IPS-NIHi7 (cell line): ENCODE data around the gene TMEM165.

Source experiments
- DNase-seq: peaks from one replicate; pipeline ENCODE4 v3.0.0; 2012; ENCODE audit warnings: mixed read lengths; ENCODE audit errors: extremely low spot score

Gene TMEM165

DNA sequence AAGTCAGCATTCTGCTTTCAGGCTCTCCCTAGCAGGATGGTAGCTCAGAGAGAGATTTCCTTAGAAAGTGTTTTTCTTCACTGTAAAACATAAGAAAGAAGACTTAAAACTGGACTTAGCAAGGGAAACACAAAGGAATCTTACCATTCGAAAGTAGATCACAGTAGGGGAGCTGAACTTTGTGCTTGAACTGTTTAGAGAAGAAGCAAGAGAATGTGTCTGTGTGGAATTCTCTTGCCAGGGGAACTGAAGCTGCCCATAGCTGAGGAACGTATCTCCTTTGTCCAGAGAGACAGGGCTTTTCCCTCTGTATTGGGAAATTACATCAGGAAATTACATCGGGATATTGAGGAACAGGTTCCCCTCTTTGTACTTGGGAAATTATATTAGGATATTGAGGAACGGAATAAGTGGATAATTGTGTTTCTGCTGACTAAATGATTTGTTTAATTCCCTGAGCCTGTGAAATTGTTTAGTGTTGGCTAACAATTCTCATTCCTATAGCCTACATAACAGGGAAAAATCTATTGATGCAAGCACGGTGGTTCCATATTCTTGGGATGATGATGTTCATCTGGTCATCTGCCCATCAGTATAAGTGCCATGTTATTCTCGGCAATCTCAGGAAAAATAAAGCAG is 28.6 kb upstream of the TMEM165 start:
- no peak for DNase-seq

DNA sequence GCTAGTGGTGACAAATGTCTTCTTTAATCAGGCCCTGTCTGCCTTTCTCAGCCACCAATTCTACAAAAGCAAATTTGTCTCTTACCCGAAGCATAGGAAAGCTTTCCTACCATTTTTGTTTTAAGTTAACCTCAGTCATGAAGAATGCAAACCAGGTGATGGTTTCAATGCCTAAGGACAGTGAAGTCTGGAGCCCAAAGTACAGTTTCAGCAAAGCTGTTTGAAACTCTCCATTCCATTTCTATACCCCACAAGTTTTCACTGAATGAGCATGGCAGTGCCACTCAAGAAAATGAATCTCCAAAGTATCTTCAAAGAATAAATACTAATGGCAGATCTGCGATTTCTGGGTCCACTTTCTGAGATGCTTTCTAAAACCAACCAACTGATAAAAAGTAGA is 25.8 kb upstream of the TMEM165 start:
- DNase-seq, result no peak

DNA sequence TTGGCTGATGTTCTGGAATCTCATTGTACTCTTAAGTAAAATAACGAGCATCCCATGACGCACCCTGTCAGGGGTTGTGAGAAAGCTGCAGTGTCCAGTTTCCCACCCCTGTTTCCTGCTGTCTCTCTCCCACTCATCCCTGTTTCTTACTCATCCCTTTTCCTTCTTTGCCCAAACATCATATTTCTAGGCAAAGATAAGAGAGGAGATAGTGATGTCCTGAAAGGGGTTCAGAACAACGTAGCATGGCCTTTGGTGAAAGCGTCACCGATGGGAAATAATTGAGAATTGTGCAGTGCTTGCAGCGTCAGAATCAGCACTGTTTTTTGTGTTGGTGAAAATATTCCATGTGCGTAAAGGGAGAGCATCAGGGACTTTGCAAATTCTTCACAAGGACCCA is 23.5 kb upstream of the TMEM165 start:
- no peak for DNase-seq

DNA sequence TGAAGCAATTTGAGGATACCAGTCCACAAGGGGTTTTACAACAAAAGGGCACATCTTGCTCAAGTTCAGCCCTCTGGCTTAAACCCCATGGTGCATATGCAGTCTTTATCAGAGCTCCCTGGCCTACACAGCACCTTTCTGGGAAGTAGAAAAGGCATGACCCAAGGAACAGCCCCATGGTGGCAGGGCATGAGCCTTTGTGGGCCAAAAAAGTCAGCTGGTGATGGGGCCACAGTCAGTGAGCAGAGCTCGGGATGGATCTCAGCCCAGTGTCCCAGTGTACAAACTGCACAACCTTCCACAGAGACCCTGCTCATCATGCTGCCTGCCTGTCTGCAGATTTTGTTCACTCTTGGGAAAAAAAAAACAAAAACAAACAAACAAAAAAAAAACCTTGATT is 22.3 kb upstream of the TMEM165 start:
- no peak for DNase-seq

DNA sequence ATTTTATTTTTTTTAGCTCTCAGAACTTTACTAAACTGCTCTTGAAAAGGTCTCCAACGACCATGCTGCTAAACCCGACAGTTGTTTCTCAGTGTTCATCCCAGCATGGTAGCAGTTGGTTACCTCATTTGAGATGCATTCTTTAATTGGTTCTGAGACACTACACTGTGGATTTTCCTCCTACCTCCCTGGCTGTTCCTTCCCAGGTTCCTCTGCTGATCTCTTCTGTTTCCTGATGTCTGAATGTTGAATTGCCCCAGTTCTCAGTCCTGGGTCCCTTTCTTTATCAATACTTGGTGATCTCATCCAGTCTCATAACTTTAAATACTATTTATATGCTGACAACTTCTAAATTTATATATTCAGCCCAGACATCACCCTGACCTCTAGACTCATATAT is 19.1 kb upstream of the TMEM165 start:
- no peak for DNase-seq

DNA sequence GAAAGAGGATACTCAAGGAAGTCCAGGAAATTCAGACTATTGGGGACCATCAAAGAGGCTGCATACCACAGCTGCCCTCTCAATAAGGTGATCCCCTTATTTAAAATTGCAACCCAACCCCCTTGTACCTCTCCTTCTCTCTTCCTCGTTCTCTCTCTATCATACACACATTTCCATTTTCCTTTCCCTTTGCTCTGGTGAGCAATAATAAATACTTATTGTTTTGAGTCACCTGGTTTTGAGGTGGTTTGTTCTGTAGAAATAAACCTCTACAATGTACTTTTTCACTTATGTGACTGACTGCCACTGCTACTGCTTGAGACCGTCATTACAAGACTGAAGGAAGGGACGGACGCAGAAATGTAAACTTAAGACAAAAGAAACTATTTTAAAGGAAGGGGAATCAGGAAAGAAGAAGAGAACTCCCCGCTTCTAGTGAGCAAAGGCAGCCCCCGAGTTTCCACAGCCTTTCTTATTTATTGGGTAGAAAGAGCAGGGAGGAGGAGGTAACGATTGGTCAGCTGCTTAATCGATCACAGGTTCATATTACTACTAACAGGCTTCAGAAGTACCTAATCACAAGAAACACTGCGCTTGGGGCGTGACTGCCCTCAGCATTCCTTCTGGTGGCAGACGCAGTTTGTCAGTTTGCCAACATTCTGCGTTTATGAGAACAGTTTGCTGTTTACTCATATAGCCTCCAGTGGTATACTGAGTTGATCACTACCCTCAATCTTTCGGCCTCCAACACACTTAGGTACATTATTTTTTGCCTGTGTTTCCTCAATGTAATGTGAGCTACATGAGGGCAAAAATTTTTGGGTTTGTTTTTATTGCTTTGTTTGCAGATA is 16.9 kb upstream of the TMEM165 start:
- no peak for DNase-seq

DNA sequence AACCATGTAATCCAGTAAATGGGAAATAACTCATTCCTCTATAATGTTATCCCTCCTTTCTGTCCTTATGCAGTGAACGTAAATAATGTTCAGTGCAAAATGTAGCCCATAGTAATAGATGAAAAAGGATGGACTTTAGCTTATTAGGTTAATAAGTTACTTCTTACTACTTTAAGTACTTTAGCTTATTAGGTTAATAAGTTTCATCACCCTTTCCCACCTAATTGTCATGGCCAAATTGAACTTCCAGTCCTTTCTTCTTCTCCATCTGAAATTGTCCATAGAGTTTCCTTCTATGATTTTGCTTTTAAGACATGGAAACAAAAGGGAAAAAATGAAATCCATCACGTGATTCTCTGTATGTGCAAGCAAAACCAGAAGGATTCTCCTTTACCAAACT is 15.2 kb upstream of the TMEM165 start:
- DNase-seq, result no peak

DNA sequence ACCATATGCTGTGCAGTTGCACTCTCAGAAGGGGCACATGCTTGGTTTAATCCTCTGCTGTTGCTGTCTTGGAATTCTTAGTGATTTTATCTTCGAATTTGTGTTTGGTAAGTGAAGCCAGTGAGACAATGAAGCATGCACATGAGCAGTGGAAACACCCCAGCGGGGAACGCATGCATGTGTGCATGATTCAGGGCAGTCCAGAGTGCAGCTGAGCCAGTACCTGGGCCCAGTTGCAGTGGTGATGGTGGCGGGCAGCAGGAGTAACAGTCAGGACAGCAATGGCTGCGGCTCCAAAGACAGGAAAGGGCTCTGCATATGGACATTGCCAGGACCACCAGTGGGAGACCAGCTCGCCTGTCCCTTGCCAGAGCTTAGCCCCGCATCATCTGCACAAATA is 14.3 kb upstream of the TMEM165 start:
- DNase-seq, result no peak

DNA sequence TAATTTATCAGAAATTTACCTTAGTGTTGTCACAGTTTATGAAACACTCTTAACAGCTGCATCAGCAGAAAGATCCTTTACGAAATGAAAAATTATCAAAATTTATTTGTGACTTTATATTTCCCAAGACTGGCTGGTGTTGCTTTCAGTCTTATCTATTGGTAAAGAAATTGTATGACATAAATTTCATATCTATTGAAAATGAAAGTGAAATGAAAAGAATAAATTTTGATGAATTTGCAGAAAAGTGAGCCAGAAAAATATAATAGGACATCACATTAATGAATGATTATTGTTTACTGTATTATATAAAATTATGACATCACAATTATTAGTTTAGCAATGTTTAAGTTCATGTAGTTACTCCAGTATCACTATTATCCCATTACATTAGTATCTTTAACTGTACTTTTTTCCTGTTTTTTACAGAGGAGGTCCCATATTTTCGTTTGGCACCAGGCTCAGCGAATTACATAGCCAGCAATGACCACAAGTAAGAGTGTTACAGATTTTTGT is 13.2 kb upstream of the TMEM165 start:
- no peak for DNase-seq

DNA sequence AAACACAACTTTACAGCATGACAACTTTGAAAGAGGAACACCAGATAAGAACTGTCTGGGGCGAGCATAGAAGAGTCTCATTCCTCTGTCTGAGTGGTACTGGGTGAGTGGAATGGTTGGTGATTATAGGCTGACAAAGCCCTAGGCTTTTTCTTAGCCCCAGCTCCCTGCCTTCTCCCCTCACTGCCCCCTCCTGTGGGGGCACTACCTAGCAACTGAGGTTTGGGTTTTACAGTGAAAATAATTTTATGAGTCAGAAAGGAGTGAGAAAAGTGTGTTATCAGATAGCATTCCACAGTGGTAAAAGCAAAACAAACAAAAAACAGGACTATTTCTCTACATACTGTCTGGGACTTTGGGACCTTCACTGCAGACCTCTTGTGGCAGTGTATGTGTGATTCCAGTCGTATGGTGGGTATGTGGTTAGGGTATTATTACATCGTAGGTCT is 10.5 kb upstream of the TMEM165 start:
- no peak for DNase-seq

DNA sequence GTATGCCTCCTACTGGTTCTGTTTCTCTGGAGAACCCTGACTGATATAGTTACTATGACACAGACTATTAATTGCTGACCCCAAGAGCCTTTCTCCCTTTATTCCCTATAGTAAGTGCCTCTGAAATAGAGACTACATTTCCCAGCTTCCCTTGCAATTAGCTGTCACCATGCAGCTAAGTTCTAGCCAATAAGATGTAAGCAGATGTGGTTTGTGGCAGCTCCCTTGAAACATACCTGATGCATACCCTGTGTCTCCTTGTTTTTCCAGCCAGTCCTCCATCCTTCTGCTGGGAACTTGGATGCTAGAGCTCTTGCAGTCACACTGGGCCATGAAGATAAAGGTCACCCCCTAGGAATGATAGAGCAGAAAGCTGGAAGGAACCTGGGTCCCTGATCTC is 9.7 kb upstream of the TMEM165 start:
- DNase-seq, result peak; percentile 70

DNA sequence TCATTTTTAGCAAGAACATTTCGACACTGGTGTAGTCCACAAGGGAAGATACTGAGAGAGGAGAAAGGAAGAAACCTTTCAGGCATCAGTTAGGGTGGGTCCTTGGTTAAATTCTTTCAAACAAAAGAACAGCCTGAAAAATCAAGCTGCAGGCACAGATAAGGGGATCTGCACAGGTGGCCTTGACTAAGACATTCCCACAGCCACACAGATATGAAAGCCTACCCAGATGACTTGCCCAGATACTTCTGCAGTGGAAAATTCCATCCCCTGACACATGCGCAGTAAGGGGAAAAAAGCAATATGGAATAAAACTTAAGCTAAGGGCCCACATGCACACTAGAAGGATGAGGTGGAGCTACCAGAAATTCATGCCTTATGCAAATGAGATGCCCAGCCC is 8.9 kb upstream of the TMEM165 start:
- no peak for DNase-seq

DNA sequence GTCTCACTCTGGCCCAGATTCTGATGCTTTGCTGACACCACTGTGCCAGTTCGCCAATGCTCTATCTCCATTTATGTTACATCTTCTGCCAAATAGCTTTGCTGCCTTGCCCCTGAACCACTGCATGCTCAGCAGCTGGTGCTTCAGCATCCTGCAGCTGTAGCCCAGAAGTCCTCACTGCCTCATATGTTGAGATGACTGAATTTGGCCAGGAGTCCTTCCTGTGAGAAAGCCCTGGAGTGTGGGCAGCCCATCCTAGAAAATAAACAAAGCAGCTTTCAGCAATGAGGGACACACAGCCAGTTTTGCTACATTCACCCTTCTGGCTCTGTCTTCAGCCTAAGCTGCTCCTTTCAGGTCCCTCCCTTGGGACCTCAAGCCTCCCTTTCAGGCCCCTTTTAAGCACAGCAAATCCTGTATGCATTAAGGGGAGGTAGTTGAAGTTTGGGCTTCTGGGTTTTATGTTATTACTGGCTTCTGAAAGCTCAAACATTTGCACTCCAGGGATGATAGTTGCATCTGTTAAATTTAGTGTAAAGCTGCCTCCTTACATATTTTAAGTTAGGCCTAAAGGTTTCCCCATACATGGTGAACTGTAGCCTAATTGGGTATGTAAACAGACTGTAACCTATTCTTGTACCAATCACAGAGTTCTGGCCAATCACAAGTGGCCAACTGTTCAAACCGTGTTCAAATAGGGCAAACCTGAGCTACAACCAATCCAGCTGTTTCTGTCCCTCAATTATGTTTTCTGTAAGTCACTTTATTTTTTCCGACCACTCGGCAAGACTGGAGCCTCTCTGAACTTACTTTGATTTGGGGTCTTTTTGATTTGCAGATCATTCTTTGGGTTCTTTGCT is 2.1 kb upstream of the TMEM165 start:
- no peak for DNase-seq

DNA sequence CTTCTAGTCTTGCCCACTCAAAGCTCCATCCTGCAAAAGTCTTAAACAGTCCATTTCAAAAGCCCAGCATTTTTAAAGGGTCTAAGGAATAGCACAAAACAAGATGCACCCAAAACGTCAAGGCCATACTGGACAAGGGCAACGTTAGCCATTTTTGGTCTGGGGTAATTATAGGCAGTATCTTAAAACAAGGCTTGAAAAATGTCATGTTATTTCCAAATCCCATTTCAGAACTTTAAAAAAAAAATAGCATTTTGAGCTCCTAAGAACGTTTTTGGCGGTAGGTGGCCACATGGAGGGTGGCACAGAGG is 584 bp upstream of the TMEM165 start:
- DNase-seq, result no peak

DNA sequence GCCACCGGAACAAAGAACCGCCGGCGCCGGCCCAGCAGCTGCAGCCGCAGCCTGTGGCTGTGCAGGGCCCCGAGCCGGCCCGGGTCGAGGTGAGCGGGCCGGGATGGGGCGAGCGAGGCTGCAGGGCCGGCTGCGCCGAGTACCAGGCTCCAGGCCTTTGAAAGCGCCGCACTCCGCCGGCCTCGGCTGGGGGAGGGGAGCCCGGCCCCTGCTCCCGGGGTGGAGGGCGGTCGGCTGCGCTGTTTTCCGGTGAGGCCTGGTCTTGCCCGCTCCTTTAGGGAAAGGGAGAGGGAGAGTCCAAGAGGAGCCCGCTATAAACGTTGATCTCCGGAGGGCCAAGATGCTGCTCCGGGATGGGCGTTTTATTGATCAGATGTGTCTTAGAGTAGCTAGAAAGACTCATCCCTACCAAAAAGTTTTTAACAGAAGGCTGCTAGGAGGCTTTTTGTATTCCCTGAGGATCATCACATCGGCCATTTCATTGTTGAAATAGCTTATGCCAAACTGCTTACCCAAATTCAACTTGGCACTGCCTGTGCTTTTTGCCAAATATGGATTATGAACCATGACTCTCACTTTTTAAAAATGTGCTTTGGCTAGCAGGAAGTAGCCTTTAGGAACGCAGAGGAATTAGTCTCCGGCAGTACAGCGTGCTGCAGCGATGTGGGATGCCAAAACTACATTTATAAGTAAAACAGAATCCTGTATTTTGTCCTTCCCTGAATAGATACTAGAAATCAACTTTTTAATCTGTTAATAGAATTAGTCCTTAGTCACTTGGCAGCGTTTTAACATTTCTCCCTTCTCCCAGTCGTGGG is 760 bp downstream of the TMEM165 start:
- peak; percentile 61 for DNase-seq

DNA sequence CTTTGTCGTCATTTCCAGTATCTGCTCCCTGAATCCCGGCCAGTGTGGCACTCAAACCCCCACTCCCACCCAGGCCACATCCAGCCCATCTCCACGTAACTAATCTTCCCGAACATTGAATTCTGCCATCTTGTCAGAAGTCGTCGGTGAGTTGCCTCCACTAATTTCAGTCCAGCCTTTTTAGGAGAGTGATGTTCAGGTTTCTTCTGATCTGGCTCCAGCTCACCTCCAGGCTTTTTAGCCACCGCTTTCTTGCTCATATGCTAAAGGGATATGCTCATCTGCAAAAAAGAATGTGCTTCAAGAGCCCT is 1.3 kb downstream of the TMEM165 start:
- no peak for DNase-seq

DNA sequence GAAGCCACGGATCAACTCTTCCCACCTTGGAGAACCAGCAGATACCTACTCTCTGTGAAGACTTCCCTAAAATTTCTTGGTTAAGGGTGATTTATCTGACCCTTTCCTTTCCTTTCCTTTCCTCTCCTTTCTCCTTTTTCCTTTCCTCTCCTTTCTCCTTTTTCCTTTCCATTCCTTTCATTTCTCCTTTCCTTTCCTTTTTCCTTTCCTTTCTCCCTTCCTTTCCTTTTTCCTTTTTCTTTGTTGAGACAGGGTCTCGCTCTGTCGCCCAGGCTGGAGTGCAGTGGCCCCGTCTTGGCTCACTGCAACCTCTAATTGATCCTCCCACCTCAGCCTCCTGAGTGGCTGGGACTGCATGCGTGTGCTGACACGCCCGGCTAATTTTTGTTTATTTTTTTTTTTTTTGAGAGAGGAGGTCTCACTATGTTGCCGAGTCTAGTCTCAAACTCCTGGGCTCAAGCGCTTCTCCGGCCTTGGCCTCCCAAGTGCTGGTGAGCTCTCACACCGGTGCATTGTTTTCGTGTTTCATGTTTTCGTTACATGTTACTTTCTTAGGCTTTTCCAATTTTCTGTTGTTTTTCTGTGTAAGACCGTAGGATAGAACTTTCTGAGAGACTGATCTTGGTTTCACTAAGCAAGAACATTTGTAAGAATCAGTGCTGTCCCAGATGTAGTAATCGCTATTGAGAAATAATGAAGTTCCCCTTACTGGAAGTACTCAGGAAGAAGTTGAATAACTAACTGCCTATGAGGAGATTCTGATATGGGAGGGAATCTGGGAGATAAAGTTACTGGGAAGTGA is 2.0 kb downstream of the TMEM165 start:
- no peak for DNase-seq

DNA sequence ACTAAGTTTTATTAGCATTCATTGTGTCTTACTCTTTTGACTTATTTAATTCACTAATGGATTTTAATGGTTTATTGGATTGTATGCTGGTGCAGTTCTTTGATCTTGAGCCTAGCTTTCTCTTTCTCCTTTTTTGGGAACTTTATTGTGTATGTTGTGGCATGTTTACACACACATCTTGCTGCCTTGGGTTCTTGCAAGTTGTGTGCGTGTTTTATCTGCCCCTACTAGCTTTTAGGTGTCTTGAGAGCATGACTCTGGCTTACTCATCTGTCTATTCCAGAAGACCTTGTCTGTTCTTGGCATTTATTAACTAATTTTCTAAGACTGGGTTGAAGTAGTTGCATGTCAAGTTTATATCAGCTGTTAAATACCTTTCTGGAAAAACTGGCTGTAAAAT is 2.7 kb downstream of the TMEM165 start:
- DNase-seq, result no peak

DNA sequence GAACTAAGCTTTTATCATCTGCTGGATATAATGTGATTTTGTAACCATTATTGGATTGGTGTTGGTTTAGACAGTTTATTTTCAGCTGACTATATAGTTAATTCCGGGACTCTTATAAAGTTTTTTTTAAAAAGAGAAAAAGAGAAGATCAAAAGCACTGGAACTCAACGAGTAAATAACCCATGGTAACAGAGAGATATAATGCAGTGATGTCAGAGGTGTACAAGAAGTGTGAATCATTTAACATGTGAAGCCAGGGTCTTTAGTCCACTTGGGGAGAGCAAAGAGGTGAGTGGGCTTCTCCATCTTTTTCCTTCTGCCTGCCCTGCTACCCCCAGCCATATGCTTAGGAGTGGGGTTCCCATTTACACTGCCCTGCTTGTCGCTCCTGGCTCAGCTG is 3.2 kb downstream of the TMEM165 start:
- DNase-seq, result no peak

DNA sequence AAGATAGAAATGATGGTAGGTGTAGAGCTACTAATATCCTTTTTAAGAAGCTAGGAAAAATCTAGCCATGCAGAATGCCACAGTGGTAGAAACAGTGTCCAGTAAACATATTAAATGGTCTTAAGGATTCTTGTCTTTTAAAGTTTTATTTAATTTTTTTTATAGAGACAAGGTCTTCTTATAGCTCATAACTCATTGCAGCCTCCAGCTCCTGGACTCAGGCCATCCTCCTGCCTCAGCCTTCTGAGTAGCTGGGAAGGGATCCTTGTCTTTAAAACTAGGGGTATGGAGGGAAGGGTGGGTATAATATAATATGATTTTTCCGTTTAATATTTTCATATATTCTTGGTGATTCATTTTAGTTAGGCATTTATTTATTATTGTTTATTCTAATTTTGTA is 3.8 kb downstream of the TMEM165 start:
- no peak for DNase-seq

DNA sequence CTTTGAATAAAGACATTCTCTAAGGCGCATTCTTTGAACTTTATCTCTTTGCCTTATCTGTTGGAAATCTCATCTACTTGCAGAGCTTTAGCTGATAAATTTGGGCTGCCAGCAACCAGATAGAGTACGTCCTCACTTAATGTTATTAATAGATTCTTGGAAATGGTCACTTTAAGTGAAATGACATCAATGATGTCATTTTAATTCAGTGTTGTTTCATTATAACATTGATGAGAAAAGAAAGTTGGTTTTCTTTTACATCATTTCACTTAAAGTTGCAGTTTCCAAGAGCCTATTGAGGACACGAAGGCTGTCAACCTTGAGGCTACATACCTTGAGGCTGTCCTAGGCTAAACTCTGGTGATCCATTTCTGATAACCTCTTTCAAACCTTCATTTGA is 9.3 kb downstream of the TMEM165 start:
- DNase-seq, result no peak
